Measurements from ENCODE around the gene ASXL2.

DNA sequence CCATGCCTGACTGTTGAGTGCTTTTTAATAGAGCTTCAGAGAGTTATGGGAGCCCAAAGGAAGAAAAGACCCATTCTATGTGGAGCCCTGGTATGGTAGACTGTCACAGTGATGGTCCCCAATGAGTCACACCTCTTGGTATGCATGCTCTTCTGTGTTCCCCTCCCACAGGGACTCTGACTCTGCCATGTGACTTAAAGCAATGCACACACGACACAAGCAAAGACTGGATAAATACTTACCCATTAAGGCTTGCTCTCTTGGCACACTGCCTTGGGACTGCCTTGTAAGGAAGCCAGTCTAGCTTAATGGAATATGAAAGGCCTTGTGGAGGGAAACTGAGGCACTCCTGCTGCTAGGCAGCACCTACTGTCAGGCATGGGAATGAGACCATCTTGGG, 188.2 kb downstream of the ASXL2 start:
- no peak for TF ChIP-seq POLR2AphosphoS5 (IDR thresholded peaks at IDR 0.05)
- TF ChIP-seq, protein P1, sequence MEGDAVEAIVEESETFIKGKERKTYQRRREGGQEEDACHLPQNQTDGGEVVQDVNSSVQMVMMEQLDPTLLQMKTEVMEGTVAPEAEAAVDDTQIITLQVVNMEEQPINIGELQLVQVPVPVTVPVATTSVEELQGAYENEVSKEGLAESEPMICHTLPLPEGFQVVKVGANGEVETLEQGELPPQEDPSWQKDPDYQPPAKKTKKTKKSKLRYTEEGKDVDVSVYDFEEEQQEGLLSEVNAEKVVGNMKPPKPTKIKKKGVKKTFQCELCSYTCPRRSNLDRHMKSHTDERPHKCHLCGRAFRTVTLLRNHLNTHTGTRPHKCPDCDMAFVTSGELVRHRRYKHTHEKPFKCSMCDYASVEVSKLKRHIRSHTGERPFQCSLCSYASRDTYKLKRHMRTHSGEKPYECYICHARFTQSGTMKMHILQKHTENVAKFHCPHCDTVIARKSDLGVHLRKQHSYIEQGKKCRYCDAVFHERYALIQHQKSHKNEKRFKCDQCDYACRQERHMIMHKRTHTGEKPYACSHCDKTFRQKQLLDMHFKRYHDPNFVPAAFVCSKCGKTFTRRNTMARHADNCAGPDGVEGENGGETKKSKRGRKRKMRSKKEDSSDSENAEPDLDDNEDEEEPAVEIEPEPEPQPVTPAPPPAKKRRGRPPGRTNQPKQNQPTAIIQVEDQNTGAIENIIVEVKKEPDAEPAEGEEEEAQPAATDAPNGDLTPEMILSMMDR (IDR thresholded peaks at IDR 0.05): no peak

Measured in gastroesophageal sphincter (tissue), 3 donors.